Coronary artery (tissue), 2 donors: ENCODE measurements around the gene PRDM7.

Experiments used
- DNase-seq: peaks from one replicate; pipeline ENCODE4 v3.0.0-alpha.2; 2017; ENCODE audit warnings: low spot score
- H3K27ac ChIP-seq, 2 donors: fragments of 200-600 bp; sonication (generic); one replicate each; pipeline ENCODE4 v1.5.1; 2016 to 2019
- H3K4me3 ChIP-seq: fragments of 200-600 bp; sonication (generic); 2 replicates; pipeline ENCODE4 v1.5.1; 2016; ENCODE audit warnings: mild to moderate bottlenecking, moderate library complexity
- CTCF ChIP-seq: fragments of 200-600 bp; sonication (generic); IDR thresholded peaks from one replicate; pipeline ENCODE4 v1.5.1; 2019; ENCODE audit warnings: antibody characterized with exemption

PRDM7 gene

DNA sequence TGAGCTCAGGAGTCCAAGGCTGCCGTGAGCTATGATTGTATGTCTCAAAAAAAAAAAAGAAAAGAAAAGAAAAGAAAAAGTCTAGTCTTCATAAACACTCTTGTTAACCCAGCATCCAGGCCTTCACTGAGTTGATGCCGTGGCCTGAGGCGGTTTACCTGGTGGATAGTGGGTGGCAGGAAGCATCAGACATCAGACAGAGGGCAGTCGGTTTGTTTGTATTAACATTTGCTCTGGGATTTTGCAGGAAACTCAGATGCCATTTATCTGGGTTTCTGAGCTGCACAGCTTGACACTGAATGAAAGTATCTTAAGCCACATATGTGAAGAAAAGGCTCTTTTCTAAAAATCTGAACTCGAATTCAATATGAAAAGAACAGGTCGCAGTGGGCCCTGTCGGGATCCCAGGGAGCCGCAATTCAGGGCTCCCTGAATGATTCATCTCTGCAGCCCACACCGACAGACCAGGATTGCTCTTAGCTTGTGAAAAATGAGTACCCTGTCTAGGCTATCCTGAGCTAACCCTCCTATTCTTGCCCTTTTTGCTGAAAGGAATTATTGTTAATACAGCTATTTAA, 56.8 kb downstream of the PRDM7 start:
- no peak for TF ChIP-seq CTCF
- Histone ChIP-seq H3K27ac (no peak overlapping the region), H3K4me3 (peak overlapping the region; percentile 85)
- DNase-seq: no peak

- Histone ChIP-seq H3K4me3 (peak overlapping the region; percentile 85), H3K27ac (peak overlapping the region in 1 of 2 donors; percentile 30)
- DNase-seq: no peak
- TF ChIP-seq CTCF: no peak
Observed at GRCh38 chr16:90019543-90020259, 57.4 kb downstream of the PRDM7 start.

GRCh38 chr16:90018652-90019542, 58.2 kb downstream of the PRDM7 start, which contains the start of gene DBNDD1:
Gene DBNDD1, minus strand, starts transcription at chr16:90019456. Its CDS starts 115 bp downstream, at chr16:90019341.
- DNase-seq: no peak
- peak within 1 kb of the TSS in 1 of 2 donors; percentile 30 for H3K27ac ChIP-seq
- TF ChIP-seq CTCF: no peak
- peak within 1 kb of the TSS; percentile 85 for H3K4me3 ChIP-seq

GRCh38 chr16:90018297-90018651, 58.9 kb downstream of the PRDM7 start:
- TF ChIP-seq CTCF: no peak
- DNase-seq: no peak
- H3K4me3 ChIP-seq: peak overlapping the region; percentile 85
- H3K27ac ChIP-seq: no peak overlapping the region

DNA sequence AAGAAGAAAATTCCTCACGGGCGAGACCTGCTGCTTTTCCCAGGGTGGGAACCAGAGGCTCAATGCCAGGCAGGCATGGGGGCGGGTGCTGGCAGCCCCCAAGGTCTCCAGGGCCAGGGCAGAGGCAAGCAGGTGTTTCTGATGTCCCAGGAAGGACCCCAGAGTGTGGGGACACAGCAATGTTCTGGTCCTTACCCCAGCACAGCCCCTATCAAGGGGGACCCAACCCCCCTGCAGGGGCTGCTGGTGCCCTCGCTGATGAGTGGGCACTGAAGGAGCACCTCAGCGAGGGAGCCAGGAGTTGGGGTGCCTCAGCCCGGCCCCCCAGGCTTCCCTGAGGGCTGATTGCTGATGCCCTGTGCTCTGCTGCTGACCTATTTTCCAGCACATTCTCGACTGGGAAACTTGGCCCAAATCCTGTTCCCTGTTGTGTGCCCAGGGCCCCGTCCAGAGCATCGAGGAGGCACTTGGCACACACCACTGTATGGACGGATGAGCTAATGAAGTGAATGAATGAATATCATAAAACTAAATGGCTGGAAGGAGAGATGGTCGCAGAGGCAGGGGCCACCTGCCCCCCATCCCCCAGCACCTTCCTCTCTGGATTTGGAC, 60.7 kb downstream of the PRDM7 start:
- Histone ChIP-seq H3K27ac (no peak overlapping the region), H3K4me3 (no peak overlapping the region)
- TF ChIP-seq CTCF: no peak
- DNase-seq: no peak

DNA sequence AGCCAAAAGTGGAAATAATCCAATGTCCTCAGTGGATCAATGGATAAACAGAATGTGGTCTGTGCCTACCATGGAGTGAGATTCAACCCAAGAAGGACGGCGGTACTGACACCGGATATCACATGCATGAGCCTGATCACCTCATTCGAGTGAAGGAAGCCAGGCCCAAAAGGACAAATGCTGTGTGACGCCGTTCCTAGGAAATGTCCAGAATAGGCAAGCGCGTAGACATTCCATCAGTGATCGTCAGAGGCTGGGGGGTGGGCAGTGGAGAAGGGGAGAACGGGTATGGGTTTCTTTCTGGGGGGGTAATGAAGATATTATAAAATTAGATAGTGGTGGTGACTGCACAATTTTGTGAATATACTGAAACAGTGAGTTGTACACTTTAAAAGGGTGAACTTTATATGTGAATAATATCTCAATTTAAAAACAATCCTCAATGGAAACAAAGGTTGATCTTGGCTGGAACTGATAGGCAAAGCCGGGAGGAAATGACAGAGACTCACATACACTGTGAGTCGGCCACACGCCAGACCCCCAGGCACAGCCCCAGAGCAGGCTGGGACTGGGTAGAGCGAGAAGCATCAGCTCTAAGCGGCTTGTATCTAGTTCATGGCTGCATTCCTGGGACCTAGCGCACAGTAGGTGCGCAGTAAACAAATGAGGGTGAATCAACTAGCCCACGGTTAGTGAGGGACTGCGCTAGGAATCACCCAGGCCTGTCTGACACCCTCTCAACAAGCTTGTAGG, 61.4 kb downstream of the PRDM7 start:
- DNase-seq: no peak
- Histone ChIP-seq H3K27ac (no peak overlapping the region), H3K4me3 (no peak overlapping the region)
- TF ChIP-seq CTCF: no peak
